ENCODE measurements around the gene SIAH3.
"Not testable (repeated sequence)": the region's sequence is repeated elsewhere in the genome, so short reads cannot be mapped to it uniquely, and the experiment has no call there.

Gene SIAH3

DNA sequence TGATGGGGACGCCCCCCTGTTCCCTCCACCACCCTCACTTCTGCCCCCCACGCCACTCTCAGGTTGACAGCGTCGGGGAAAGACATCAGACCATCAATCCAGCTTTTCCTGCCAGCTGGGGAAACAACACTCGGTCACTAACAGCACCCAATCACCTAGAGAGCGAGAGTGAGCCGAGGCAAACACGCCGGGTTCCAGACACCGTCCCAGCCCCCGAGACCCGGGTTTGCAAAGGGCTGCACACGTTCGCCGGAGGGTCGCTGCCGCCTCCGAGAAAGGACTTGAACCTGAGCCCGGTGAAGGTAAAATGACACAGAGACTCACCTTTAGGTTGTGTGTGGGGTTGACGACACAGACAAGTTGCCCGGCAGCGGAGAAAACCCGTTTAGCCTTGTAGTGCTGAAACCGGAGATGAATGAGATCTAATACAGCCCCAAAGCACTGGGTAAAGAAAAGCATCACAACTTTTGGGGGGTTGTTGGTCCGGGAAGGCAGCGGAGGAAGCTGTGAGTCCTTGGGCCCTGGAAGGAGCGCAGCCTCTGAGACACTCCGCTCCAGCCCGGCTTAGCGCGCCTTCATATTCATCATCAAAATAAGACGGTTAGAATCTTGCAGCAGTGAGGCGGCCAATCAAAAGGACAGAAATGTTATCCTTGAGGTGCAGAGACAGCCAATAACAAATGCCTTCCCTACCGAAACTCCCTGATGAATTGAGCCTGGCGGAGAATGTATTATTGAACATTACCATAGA, at the start of gene SIAH3:
Gene SIAH3 (minus strand): TSS at position 583 of the 751 bp plus-strand sequence. CDS start 124 bp downstream, at position 459.
- no peak for DNase-seq

GRCh38 chr13:45899406-45899805, 47.9 kb upstream of the SIAH3 start:
- no peak for DNase-seq

DNA sequence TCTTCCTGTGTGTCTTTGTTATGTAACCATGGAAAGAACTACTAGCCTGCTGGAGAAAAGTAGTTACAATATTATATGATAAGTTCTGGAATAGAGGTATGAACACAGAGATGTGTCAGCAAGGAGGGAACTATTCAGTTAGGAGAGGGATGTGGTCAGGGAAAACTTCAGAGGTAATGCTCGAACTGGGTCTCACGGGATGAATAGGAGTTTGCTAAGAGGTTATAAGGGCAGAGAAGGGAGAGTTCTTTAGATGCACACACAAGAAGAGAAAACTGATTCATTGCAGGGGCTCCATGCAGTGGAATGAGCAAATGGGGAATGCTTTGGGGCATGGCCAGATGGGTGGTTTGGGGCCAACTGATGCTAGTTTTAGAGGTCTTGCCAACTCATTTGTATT, 46.0 kb upstream of the SIAH3 start:
- no peak for DNase-seq

DNA sequence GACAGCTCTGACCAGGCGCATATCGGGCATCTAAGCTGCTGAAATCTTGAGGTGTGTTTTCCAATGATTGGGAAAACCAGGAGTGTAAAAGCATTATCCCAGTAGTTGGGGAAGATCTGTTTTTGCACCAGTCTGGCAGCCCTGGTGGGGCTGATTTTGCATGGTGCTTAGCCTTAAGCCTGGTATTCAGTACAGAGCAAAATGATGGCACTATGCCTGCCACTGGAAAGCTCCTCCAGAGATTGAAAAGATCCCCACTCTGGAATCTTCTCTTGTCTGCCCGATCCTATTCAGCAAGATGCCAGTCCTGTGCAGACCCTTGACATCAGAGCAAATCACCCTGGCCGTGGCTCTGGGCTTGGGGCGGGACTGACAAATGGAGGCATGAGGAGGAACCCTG, 44.7 kb upstream of the SIAH3 start:
- no peak for DNase-seq

- no peak for DNase-seq
These were observed 44.3 kb upstream of the SIAH3 start for GRCh38 chr13:45895881-45896280.

GRCh38 chr13:45892513-45892912, 41.0 kb upstream of the SIAH3 start:
- DNase-seq: no peak

GRCh38 chr13:45889590-45890243, 38.2 kb upstream of the SIAH3 start:
- DNase-seq: no peak

DNA sequence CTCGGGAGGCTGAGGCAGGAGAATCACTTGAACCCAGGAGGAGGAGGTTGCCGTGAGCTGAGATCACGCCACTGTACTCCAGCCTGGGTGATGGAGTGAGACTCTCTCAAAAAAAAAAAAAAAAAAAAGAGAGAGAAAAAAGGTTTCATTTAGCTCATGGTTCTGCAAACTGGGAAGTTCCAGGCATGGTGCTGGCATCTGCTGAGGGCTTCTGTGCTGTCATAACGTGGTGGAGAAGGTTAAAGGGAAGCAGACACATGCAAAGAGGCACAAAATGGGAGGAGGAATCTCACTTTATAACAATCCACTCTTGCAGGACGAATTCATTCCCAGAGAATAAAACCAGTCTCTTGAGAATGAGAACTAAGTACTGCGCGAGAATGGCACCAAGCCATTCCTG, 34.9 kb upstream of the SIAH3 start:
- DNase-seq: no peak

- no peak for DNase-seq
These were observed 33.6 kb upstream of the SIAH3 start for GRCh38 chr13:45885194-45885593.

- no peak for DNase-seq
These were observed 31.1 kb upstream of the SIAH3 start for GRCh38 chr13:45882626-45883025.

GRCh38 chr13:45881353-45881752, 29.8 kb upstream of the SIAH3 start:
- no peak for DNase-seq

GRCh38 chr13:45880242-45880641, 28.7 kb upstream of the SIAH3 start:
- DNase-seq: no peak

GRCh38 chr13:45879666-45880065, 28.1 kb upstream of the SIAH3 start:
- no peak for DNase-seq

DNA sequence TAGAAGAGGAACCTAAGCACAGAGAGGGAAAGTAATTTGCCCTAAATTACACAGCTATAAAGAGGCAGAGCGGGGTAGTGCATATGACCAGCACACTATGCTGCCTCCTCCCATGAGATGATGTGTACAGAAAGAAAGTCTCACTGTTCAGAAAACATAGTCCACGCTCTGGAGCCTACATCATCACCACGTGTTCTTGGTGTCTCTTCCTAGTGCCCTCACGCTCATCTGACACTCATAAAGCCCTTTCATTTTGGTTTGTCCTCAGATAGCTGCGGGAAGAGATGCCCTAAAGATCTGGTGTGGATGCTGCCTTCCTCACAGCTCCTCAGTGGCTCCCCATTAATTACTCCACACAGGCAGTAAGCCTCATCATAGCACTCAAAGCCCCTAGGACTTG, 27.4 kb upstream of the SIAH3 start:
- no peak for DNase-seq

DNA sequence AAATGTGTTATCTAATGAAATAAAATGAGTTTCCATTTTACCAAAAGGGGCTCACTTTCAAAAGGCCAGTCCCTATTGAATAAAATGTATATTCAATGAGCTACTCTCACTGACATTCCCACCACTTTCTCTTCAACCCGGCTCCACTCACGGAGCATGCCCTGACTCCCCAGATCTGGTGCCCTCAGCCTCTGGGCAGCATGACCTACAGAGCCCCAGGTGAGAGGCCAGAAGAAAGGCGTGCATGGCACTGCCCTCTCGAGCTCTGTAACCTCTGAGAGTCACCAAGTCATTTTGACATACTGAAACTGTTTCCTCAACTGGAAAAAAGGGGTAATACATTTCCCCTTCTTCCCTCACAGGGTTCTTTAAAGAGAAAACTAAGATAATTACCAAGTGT, 25.2 kb upstream of the SIAH3 start:
- no peak for DNase-seq

DNA sequence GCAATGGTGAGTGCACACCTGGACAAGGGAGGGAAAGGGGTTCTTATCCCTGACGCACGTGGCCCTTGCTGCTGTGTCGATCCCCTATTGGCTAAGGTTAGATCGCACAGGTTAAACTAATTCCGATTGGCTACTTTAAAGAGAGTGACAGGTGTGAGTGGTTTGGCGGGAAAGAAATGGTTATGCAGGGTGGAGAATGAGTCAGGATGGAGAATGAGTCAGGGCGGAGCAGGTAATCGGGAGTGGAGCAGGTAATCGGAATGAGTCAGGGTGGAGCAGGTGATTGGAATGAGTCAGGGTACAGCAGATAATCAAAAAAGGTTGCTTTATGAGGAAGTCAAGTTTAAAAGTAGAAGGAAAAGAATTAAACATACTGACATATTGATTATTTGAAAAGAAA, 24.4 kb upstream of the SIAH3 start:
- DNase-seq: no peak

DNA sequence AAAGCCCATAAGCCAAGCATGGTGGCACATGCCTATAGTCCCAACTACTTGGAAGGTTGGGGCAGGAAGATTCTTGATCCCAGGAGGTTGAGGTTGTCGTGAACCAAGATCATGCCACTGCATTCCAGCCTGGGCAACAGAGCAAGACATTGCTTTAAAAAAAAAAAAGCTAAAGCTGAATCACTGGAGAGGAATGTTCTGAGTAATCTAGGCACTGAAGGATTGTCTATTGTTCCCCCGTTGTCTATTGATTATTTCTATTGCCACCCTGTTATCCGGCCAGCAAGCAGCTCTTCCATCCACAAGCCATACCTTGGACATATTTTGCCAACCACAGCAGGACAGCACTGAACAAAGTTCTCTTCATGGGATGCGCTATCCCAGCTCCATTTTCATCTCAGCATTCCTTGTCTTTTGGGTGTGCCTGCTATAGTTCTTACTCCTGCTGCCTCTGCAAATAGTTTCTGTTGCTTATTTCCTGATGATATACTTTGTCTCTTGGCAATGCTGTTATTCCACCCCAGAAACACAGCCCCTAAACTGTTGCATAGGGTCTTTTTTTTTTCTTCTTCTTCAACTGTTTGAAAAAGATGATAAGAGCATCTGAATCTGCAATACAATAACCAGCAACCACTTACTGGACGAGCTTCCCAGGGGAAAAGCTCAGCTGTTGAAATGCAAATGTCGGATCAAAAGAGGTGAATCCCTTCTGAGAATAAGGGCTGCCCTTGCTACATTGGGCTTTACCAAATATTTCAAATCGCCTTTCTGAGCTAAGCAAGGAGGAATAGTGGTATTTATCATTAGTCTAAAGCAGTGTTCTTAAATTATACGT, 22.2 kb upstream of the SIAH3 start:
- DNase-seq: no peak

DNA sequence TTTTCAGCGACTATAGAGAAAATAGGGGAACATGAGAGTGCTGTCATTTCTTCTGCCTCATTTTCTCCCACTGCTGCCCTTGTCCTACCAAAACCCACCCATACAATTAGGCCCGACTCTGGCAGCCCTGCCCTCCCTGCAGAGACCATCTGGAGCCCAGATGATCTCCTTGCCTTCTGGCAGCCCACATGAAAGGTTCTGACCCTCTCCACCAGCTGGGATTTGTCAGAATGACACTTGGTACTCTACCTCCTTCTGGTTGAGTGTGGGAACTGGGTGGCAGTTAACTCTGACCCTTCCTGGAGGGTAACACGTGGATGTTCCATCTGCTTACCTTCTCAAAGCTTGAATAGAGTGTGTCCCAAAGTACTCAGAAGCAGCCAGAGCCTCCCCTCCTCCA, 21.0 kb upstream of the SIAH3 start:
- no peak for DNase-seq

- DNase-seq: not testable (repeated sequence)
These were observed 19.6 kb upstream of the SIAH3 start for GRCh38 chr13:45871201-45871600.

DNA sequence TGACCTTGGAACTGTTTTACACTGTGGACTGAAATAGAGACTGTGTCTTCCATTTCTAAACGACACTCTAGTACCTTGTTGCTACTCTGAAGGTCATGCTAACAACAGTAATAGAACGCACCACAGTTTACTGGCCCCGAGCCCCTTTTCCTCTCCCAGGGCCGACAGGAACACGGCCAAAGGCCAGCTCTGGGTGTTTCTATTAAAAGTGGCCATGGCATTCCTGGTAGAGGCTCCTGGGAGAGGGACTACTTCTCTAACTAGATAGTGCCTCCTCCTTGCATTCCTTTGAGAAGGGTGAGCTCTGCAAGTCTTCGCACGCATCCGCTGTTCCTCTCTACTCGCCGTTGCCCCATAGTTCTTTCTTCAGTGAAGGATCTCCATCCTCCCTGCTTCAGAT, 18.7 kb upstream of the SIAH3 start:
- DNase-seq: no peak

DNA sequence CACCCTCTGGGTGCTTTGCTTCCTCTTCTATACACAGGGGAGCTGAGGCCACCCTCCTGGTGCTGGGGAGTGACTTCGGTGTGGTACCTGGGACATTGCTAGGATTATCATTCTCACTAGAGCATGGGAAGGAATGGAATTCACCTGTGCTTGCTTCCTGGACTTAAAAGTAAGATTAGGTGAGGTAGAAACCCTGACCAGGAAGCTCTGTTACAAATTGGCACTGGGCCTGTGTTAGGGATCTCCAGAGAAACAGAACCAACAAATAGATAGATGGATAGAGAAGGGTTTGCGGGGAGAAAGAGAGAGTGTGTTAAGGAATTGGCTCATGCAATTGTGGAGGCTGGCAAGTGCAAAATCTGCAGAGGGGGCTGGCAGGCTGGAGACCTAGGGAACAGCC, 13.9 kb upstream of the SIAH3 start:
- no peak for DNase-seq

- no peak for DNase-seq
These were observed 12.4 kb upstream of the SIAH3 start for GRCh38 chr13:45863709-45864590.

GRCh38 chr13:45861322-45861721, 9.8 kb upstream of the SIAH3 start:
- no peak for DNase-seq
